GM12878 (cell line): Measurements from ENCODE around the gene SLC25A40.

Experiments used
- ASH2L ChIP-seq: fragments of 300-600, 200-600 bp; sonication (generic); IDR thresholded peaks from 2 replicates; pipeline ENCODE4 v1.6.1; 2017; ENCODE audit warnings: low read depth, mild to moderate bottlenecking, borderline replicate concordance
- BCL11A ChIP-seq: IDR thresholded peaks from 2 replicates; pipeline ENCODE4 v1.6.1; 2011; ENCODE audit warnings: low read depth, low read length
- CEBPB ChIP-seq, 2 experiments: fragments of 150-350 bp in 1 of 2; IDR thresholded peaks; 2 replicates each; pipeline ENCODE4 v1.6.1; 2012 to 2014; ENCODE audit warnings: low read depth in 2 of 2, low read length in 2 of 2, borderline replicate concordance in 1 of 2, inconsistent platforms in 1 of 2
- CHD2 ChIP-seq: IDR thresholded peaks from 2 replicates; pipeline ENCODE4 v1.6.1; 2011; ENCODE audit warnings: low read depth, low read length, improper control_type of control experiment, borderline replicate concordance
- ESRRA ChIP-seq: IDR thresholded peaks from 2 replicates; pipeline ENCODE4 v1.6.1; 2012; ENCODE audit warnings: mild to moderate bottlenecking, low read length, improper control_type of control experiment
- HDAC6 ChIP-seq: fragments of 200-600 bp; sonication (generic); IDR thresholded peaks from one replicate; pipeline ENCODE4 v1.8.0; 2017; ENCODE audit warnings: antibody characterized with exemption; ENCODE audit not compliant: unreplicated experiment
- JUND ChIP-seq: IDR thresholded peaks from 2 replicates; pipeline ENCODE4 v1.6.1; 2012; ENCODE audit warnings: low read depth, mild to moderate bottlenecking, low read length, improper control_type of control experiment, moderate library complexity
- MXI1 ChIP-seq: fragments of 150-350 bp; IDR thresholded peaks from 2 replicates; pipeline ENCODE4 v1.6.1; 2011; ENCODE audit warnings: low read depth, mild to moderate bottlenecking, inconsistent platforms, low read length, improper control_type of control experiment
- NFYA ChIP-seq: IDR thresholded peaks from 2 replicates; pipeline ENCODE4 v1.6.1; 2011; ENCODE audit warnings: low read depth, mild to moderate bottlenecking, low read length, improper control_type of control experiment, borderline replicate concordance
- NFYB ChIP-seq: IDR thresholded peaks from 2 replicates; pipeline ENCODE4 v1.6.1; 2011; ENCODE audit warnings: low read depth, mild to moderate bottlenecking, low read length, improper control_type of control experiment, moderate library complexity; ENCODE audit not compliant: insufficient read depth
- POLR2AphosphoS5 ChIP-seq: IDR thresholded peaks from 2 replicates; pipeline ENCODE4 v1.6.1; 2011; ENCODE audit warnings: mild to moderate bottlenecking, low read length, inconsistent platforms
- TF ChIP-seq, protein P1 (sequence below), 3 experiments: IDR thresholded peaks in 2 of 3; conservative IDR thresholded peaks in 1 of 3; 2 replicates each; pipeline ENCODE4 v1.5.1; 2011; ENCODE audit warnings: low read depth in 3 of 3, low read length in 3 of 3, mild to moderate bottlenecking in 3 of 3, control low read depth in 2 of 3, moderate library complexity in 2 of 3, inconsistent platforms in 1 of 3, mixed read lengths in 1 of 3; ENCODE audit not compliant: control insufficient read depth in 2 of 3, insufficient read depth in 1 of 3; ENCODE audit errors: extremely low read depth in 1 of 3

- no peak for TF ChIP-seq JUND
- TF ChIP-seq, protein P1, sequence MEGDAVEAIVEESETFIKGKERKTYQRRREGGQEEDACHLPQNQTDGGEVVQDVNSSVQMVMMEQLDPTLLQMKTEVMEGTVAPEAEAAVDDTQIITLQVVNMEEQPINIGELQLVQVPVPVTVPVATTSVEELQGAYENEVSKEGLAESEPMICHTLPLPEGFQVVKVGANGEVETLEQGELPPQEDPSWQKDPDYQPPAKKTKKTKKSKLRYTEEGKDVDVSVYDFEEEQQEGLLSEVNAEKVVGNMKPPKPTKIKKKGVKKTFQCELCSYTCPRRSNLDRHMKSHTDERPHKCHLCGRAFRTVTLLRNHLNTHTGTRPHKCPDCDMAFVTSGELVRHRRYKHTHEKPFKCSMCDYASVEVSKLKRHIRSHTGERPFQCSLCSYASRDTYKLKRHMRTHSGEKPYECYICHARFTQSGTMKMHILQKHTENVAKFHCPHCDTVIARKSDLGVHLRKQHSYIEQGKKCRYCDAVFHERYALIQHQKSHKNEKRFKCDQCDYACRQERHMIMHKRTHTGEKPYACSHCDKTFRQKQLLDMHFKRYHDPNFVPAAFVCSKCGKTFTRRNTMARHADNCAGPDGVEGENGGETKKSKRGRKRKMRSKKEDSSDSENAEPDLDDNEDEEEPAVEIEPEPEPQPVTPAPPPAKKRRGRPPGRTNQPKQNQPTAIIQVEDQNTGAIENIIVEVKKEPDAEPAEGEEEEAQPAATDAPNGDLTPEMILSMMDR (IDR thresholded peaks at IDR 0.05 in 2 of 3, conservative IDR thresholded peaks at IDR 0.05 in 1 of 3; ENCODE audit: control insufficient read depth in 2 of 3, extremely low read depth in 1 of 3, insufficient read depth in 1 of 3, low read depth in 3 of 3, low read length in 3 of 3), result peak in 1 of 3 experiments; percentile 20; a peak in 1 of 6 replicates
- no peak for TF ChIP-seq POLR2AphosphoS5
- TF ChIP-seq CHD2, result no peak
- no peak for TF ChIP-seq MXI1
- no peak for TF ChIP-seq NFYA
- TF ChIP-seq HDAC6, result no peak
- TF ChIP-seq BCL11A, result no peak
- TF ChIP-seq NFYB, result no peak
- no peak for TF ChIP-seq ASH2L
- TF ChIP-seq ESRRA, result no peak
- TF ChIP-seq CEBPB (IDR thresholded peaks at IDR 0.05; ENCODE audit: borderline replicate concordance in 1 of 2, low read depth in 2 of 2, low read length in 2 of 2), result no peak
Measured at GRCh38 chr7:87885018-87885417, 8.9 kb upstream of the SLC25A40 start.
